Measurements from ENCODE around the gene CD4. TPM values are rescaled to one million over a fixed set of nuclear protein-coding genes. Genes with fewer than 3 reads are reported as not detected.

Gene CD4
- total RNA-seq, 4 donors from 2014 or later: 7.5 to 12.6 (median 8.9) TPM

DNA sequence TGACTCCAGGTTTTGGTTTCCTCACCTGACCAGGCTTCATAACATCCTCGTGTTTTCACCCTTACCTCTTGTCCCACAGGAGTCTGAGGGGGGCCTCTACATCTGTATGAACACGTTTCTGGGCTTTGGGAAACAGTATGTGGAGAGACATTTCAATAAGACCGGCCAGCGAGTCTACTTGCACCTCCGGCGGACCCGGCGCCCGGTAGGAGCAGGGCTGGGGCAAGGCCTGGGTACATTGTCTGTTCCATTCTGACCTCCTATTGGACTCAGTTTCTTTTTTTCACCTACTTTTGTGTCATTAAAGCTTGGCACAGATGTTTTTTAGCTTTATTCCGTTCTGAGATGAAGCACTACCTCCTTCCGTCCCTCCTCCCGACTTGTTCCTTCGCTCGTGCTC is 66.0 kb downstream of the CD4 start:
- WGBS, 2 donors: 89 to 93% methylated on average over 14 of the region's 14 CpGs
- H3K4me3 ChIP-seq: no peak overlapping the region
- no peak for DNase-seq (ENCODE audit: low spot score in 2 of 2)
- TF ChIP-seq, protein P1, sequence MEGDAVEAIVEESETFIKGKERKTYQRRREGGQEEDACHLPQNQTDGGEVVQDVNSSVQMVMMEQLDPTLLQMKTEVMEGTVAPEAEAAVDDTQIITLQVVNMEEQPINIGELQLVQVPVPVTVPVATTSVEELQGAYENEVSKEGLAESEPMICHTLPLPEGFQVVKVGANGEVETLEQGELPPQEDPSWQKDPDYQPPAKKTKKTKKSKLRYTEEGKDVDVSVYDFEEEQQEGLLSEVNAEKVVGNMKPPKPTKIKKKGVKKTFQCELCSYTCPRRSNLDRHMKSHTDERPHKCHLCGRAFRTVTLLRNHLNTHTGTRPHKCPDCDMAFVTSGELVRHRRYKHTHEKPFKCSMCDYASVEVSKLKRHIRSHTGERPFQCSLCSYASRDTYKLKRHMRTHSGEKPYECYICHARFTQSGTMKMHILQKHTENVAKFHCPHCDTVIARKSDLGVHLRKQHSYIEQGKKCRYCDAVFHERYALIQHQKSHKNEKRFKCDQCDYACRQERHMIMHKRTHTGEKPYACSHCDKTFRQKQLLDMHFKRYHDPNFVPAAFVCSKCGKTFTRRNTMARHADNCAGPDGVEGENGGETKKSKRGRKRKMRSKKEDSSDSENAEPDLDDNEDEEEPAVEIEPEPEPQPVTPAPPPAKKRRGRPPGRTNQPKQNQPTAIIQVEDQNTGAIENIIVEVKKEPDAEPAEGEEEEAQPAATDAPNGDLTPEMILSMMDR (IDR thresholded peaks at IDR 0.05): no peak
- TF ChIP-seq EP300 (IDR thresholded peaks at IDR 0.05) (no peak), POLR2A (IDR thresholded peaks at IDR 0.05) (no peak)
- H3K9me3 ChIP-seq: no peaks in the 10 kb centered on the region
- H3K4me1 ChIP-seq: peaks cover 0 to 23% (median 14%) of the 10 kb centered on the region in 4 donors
- H3K27ac ChIP-seq: no peak overlapping the region
- no peaks in the 10 kb centered on the region for H3K27me3 ChIP-seq
- H3K36me3 ChIP-seq: peaks cover 2 to 55% (median 15%) of the 10 kb centered on the region in 3 donors

DNA sequence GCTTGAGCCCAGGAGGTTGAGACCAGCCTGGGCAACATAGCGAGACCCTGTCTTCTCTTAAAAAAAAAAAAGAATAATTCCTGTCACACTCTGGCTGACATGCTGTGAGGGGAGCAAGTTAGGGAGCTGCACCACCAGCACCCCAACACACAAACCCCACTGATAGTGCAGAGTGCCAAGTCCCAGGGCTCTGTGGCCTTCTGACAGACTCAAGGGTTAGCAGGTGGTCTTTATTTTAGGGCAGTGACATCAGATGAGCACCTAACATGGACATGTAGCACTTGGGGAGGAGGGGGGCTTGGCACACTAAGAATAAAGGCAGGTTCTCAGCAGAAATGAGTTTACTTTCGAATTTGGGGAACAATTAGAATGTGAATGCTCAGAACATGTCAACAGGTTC is 69.5 kb downstream of the CD4 start:
- 95 to 100% methylated on average over 2 of the region's 2 CpGs for WGBS, 2 donors
- Histone ChIP-seq H3K9me3 (no peaks in the 10 kb centered on the region), H3K4me3 (no peak overlapping the region), H3K36me3 (peaks cover 2 to 90% (median 31%) of the 10 kb centered on the region in 3 donors), H3K27ac (no peak overlapping the region), H3K4me1 (peaks cover 0 to 4% (median under 1%) of the 10 kb centered on the region in 4 donors), H3K27me3 (no peaks in the 10 kb centered on the region)
- TF ChIP-seq, protein P1 (IDR thresholded peaks at IDR 0.05): no peak
- no peak for TF ChIP-seq POLR2A (IDR thresholded peaks at IDR 0.05)
- TF ChIP-seq EP300 (IDR thresholded peaks at IDR 0.05): no peak
- no peak for DNase-seq (ENCODE audit: low spot score in 2 of 2)

DNA sequence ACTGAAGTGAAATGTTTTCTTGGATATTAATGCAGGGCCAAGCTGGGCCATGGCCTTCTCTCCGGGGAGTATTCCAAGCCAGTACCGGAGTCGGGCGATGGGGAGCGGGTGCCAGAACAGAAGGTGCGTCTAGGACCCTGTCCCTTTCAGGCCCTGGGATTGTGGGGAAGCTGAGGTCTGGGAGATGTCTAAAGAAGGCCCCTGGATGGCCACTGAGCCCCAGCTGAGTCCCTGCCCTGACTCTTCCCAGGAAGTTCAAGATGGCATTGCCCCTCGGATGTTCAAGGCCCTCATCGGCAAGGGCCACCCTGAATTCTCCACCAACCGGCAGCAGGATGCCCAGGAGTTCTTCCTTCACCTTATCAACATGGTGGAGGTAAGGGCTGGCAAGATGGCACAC is 70.8 kb downstream of the CD4 start:
- no peak for DNase-seq (ENCODE audit: low spot score in 2 of 2)
- no peaks in the 10 kb centered on the region for H3K27me3 ChIP-seq
- TF ChIP-seq POLR2A (IDR thresholded peaks at IDR 0.05): no peak
- TF ChIP-seq, protein P1 (IDR thresholded peaks at IDR 0.05): no peak
- no peak for TF ChIP-seq EP300 (IDR thresholded peaks at IDR 0.05)
- no peak overlapping the region for H3K27ac ChIP-seq
- no peaks in the 10 kb centered on the region for H3K4me1 ChIP-seq
- H3K9me3 ChIP-seq: no peaks in the 10 kb centered on the region
- WGBS, 2 donors: 90 to 96% methylated on average over 9 of the region's 9 CpGs
- H3K4me3 ChIP-seq: no peak overlapping the region
- H3K36me3 ChIP-seq: peaks cover 2 to 98% (median 31%) of the 10 kb centered on the region in 3 donors

DNA sequence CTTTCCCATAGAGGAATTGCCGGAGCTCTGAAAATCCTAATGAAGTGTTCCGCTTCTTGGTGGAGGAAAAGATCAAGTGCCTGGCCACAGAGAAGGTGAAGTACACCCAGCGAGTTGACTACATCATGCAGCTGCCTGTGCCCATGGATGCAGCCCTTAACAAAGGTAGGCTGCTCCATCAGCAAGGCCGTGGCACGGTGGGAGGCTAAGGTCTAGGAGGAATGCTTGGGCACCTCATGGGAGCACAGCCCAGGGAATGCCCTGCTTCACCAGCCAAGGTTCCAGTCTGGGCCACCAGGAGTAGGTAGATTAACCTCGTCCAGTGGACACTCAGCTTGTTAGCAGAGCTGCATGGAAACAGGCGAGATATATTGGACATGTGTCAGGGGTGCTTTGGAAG is 71.6 kb downstream of the CD4 start:
- no peaks in the 10 kb centered on the region for H3K4me1 ChIP-seq
- no peaks in the 10 kb centered on the region for H3K9me3 ChIP-seq
- no peak overlapping the region for H3K4me3 ChIP-seq
- DNase-seq (ENCODE audit: low spot score in 2 of 2): no peak
- 91 to 94% methylated on average over 7 of the region's 7 CpGs for WGBS, 2 donors
- H3K27ac ChIP-seq: no peak overlapping the region
- peaks cover 2 to 100% (median 31%) of the 10 kb centered on the region in 3 donors for H3K36me3 ChIP-seq
- H3K27me3 ChIP-seq: no peaks in the 10 kb centered on the region
- TF ChIP-seq, protein P1 (IDR thresholded peaks at IDR 0.05): no peak
- TF ChIP-seq EP300 (IDR thresholded peaks at IDR 0.05): no peak

DNA sequence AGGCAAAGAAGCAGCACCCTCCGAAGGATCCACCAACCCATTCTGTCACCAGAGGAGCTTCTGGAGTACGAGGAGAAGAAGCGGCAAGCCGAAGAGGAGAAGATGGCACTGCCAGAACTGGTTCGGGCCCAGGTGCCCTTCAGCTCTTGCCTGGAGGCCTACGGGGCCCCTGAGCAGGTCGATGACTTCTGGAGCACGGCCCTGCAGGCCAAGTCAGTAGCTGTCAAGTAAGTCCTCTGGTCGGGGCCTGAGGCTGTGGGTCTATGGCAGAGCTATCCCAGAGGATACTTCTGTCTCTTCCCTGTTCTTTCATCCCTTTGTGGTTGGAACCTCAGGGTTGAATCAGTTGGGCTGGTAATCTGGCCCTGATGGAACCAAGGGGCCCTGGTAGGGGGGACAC is 72.1 kb downstream of the CD4 start:
- WGBS, 2 donors: 94 to 98% methylated on average over 8 to 9 of the region's 9 CpGs
- Histone ChIP-seq H3K27me3 (no peaks in the 10 kb centered on the region), H3K4me1 (peaks cover 0 to 2% (median 0%) of the 10 kb centered on the region in 4 donors), H3K36me3 (peaks cover 2 to 100% (median 28%) of the 10 kb centered on the region in 3 donors), H3K27ac (no peak overlapping the region), H3K4me3 (no peak overlapping the region), H3K9me3 (no peaks in the 10 kb centered on the region)
- DNase-seq (ENCODE audit: low spot score in 2 of 2): no peak
- TF ChIP-seq EP300 (IDR thresholded peaks at IDR 0.05) (no peak), POLR2A (IDR thresholded peaks at IDR 0.05) (no peak)
- TF ChIP-seq, protein P1 (IDR thresholded peaks at IDR 0.05): no peak
